Measurements from ENCODE around the gene LRRFIP1.

The LRRFIP1 gene

DNA sequence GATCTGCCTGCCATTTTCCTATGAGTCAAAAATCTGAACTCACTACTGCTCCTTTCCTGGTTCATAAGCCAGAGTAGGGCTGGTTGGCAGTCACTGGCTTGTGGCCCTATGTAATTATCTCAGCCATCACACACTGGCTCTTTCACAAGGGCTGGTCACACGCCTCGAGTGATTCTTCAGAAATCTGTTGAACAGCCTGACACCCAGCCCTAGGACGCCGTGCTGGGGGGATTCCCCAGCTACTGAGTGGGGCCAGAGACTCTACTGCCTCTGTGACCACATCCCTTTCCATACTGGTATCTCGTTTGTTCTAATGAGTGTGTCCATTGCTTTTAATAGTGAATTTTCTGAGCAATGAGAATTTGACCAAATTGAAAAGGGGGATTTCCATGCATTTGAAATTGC is 125.4 kb downstream of the LRRFIP1 start:
- Histone ChIP-seq H3K9ac (no peak overlapping the region), H3K27me3 (ENCODE audit: control insufficient read depth, insufficient read depth, low read length) (no peaks in the 10 kb centered on the region), H3K4me3 (ENCODE audit: low read depth, low read length) (no peak overlapping the region), H3K79me2 (peaks cover 3% of the 10 kb centered on the region), H3K27ac (no peak overlapping the region), H3K4me1 (no peaks in the 10 kb centered on the region), H3K9me3 (ENCODE audit: control insufficient read depth, low read length) (no peaks in the 10 kb centered on the region), H2AFZ (no peak overlapping the region), H3K36me3 (ENCODE audit: control insufficient read depth, insufficient read depth, low read length) (no peaks in the 10 kb centered on the region), H3K4me2 (ENCODE audit: low read length) (no peak overlapping the region)
- TF ChIP-seq, protein P1, sequence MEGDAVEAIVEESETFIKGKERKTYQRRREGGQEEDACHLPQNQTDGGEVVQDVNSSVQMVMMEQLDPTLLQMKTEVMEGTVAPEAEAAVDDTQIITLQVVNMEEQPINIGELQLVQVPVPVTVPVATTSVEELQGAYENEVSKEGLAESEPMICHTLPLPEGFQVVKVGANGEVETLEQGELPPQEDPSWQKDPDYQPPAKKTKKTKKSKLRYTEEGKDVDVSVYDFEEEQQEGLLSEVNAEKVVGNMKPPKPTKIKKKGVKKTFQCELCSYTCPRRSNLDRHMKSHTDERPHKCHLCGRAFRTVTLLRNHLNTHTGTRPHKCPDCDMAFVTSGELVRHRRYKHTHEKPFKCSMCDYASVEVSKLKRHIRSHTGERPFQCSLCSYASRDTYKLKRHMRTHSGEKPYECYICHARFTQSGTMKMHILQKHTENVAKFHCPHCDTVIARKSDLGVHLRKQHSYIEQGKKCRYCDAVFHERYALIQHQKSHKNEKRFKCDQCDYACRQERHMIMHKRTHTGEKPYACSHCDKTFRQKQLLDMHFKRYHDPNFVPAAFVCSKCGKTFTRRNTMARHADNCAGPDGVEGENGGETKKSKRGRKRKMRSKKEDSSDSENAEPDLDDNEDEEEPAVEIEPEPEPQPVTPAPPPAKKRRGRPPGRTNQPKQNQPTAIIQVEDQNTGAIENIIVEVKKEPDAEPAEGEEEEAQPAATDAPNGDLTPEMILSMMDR (IDR thresholded peaks at IDR 0.05) = no peak

DNA sequence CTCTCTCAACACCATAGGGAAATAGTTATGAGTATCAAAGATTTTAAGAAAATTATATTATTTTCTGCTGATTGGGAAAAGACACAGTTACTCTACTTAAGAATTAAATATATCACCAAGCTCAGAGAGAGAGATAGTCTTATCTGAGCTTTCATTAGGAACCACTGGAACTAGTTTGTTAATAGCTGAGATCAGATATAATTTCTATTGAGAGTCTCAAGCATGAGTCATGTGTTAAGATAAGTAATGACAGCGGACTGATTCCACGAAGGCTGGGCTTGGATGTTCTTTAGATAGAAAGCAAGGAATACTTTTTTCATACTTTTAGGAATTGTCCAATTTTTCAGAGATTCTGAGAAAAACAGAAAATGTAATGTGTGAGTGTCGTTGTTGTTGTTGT is 126.8 kb downstream of the LRRFIP1 start:
- Histone ChIP-seq H3K9me3 (ENCODE audit: control insufficient read depth, low read length) (no peaks in the 10 kb centered on the region), H3K4me2 (ENCODE audit: low read length) (no peak overlapping the region)

DNA sequence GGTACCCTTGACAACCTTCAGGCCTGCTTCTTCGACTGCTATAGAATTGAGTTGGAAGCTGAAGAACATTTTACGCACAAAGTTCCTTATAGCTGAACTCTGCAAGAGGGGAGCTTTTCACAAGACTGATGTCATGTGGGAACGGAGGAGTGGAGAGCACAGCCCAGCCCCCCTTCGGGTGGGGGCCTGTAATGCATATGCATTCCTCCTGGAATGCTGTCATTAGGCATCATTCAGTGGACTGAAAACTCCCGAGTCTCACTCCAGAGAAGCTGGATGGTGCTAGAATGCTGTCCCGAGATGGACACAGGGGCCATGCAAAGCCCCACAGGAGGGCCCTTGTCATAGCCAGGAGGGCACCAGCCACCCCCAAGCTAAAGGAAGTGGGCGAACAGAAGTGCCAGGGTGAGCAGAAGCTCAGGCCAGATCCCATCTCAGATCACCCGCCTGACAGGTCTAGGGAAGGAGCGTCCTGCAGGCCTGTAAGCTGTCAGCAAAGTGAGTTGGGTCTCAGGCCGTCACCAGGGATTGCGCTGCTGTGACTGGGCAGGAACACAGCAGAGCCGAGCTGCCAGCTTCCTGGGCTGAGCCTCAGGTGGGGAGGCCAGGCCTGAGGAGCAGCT is 127.3 kb downstream of the LRRFIP1 start:
- H3K36me3 ChIP-seq (ENCODE audit: control insufficient read depth, insufficient read depth, low read length) = no peaks in the 10 kb centered on the region
- no peaks in the 10 kb centered on the region for H3K27me3 ChIP-seq (ENCODE audit: control insufficient read depth, insufficient read depth, low read length)
- TF ChIP-seq, protein P1 (IDR thresholded peaks at IDR 0.05) = no peak

More for the DNA sequence above, 126.8 kb downstream of the LRRFIP1 start:
- Histone ChIP-seq H3K27ac (no peak overlapping the region), H3K36me3 (ENCODE audit: control insufficient read depth, insufficient read depth, low read length) (no peaks in the 10 kb centered on the region), H3K9ac (no peak overlapping the region), H2AFZ (no peak overlapping the region), H3K4me3 (ENCODE audit: low read depth, low read length) (no peak overlapping the region), H3K4me1 (no peaks in the 10 kb centered on the region), H3K79me2 (peaks cover 3% of the 10 kb centered on the region), H3K27me3 (ENCODE audit: control insufficient read depth, insufficient read depth, low read length) (no peaks in the 10 kb centered on the region)
- TF ChIP-seq, protein P1 (IDR thresholded peaks at IDR 0.05) = no peak

DNA sequence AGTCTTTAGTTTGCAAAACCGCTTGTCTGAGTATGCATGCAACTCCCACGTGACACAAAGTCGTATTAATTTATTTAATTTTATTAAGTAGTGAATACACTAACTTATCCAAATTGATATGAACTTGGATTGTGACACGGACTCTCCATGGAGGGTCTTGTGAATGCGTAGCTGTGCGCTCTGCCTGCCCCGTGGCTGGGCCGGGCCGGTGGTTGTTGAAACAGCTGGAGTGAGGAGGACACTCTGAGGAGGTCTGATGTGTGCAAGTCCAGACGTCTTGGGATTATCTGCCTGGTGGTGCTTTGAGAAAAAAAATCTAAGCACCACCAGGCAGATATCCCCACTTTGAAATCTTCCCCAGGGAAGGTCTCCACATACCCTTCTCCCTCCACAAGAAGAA is 130.2 kb downstream of the LRRFIP1 start:
- no peak overlapping the region for H3K4me3 ChIP-seq (ENCODE audit: low read depth, low read length)
- H3K4me1 ChIP-seq = no peaks in the 10 kb centered on the region
- no peak overlapping the region for H3K9ac ChIP-seq
- TF ChIP-seq, protein P1 (IDR thresholded peaks at IDR 0.05) = no peak
- H3K27me3 ChIP-seq (ENCODE audit: control insufficient read depth, insufficient read depth, low read length) = no peaks in the 10 kb centered on the region
- no peaks in the 10 kb centered on the region for H3K9me3 ChIP-seq (ENCODE audit: control insufficient read depth, low read length)
- no peak overlapping the region for H2AFZ ChIP-seq
- H3K27ac ChIP-seq = no peak overlapping the region
- H3K4me2 ChIP-seq (ENCODE audit: low read length) = no peak overlapping the region
- no peaks in the 10 kb centered on the region for H3K79me2 ChIP-seq
- no peaks in the 10 kb centered on the region for H3K36me3 ChIP-seq (ENCODE audit: control insufficient read depth, insufficient read depth, low read length)

More for the DNA sequence above, 127.3 kb downstream of the LRRFIP1 start:
- Histone ChIP-seq H3K27ac (no peak overlapping the region), H3K79me2 (peaks cover 3% of the 10 kb centered on the region), H3K4me2 (ENCODE audit: low read length) (no peak overlapping the region), H3K4me3 (ENCODE audit: low read depth, low read length) (no peak overlapping the region), H3K9ac (no peak overlapping the region), H2AFZ (no peak overlapping the region), H3K4me1 (no peaks in the 10 kb centered on the region), H3K9me3 (ENCODE audit: control insufficient read depth, low read length) (no peaks in the 10 kb centered on the region)

DNA sequence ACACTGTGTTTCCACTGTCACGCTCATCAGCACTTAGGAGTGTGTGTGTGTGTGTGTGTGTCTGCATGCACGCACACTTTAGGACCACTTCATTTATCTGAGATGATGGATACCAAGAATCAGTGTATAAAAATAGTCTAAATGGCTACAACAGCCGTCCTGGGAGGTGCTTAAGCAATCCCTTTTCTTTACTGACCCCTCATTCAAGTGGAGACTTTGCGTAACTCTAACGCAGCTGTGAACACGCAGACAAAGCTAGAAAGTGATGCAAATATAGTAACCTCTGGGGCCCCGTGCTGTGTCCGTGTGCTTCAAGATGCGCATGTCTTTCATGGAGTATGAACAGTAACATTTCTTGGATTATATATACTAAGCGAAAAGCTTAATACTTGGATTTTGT is 130.8 kb downstream of the LRRFIP1 start:
- no peak overlapping the region for H3K4me2 ChIP-seq (ENCODE audit: low read length)
- H3K27ac ChIP-seq = no peak overlapping the region
- no peaks in the 10 kb centered on the region for H3K4me1 ChIP-seq
- H3K9me3 ChIP-seq (ENCODE audit: control insufficient read depth, low read length) = no peaks in the 10 kb centered on the region
- no peaks in the 10 kb centered on the region for H3K36me3 ChIP-seq (ENCODE audit: control insufficient read depth, insufficient read depth, low read length)
- H3K4me3 ChIP-seq (ENCODE audit: low read depth, low read length) = no peak overlapping the region
- H3K27me3 ChIP-seq (ENCODE audit: control insufficient read depth, insufficient read depth, low read length) = no peaks in the 10 kb centered on the region
- TF ChIP-seq, protein P1 (IDR thresholded peaks at IDR 0.05) = no peak
- no peaks in the 10 kb centered on the region for H3K79me2 ChIP-seq
- H2AFZ ChIP-seq = no peak overlapping the region
- no peak overlapping the region for H3K9ac ChIP-seq

Measured in parathyroid adenoma (tissue), 2 donors.